ENCODE measurements around the gene RBMS1. TPM values are rescaled to one million over a fixed set of nuclear protein-coding genes. Genes with fewer than 3 reads are reported as not detected.

RBMS1 gene
- total and polyA plus RNA-seq, 2 experiments from 2014 or later = 55.5 to 94.8 TPM

DNA sequence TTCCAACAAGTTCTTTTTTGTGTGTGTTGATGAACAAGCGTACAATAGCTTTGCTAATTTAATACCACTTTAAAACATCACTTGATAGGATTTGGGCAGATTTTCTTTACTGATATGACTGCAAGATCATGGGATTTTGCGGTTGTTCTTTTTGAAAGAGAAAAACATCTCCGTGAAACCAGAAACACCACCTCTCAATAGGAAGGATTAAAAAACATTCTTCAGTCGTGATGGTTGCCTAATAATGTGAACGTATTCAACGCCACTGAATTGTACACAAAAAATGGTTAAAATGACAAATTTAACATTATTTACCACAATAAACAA is 19.3 kb downstream of the RBMS1 start (continued):
- TF ChIP-seq ZNF462 (CRISPR knock-in tag; IDR thresholded peaks at IDR 0.05) = no peak
- TF ChIP-seq NANOG (IDR thresholded peaks at IDR 0.05; ENCODE audit: borderline replicate concordance) = no peak
- TF ChIP-seq ZNF114 (CRISPR knock-in tag; IDR thresholded peaks at IDR 0.05) = no peak
- no peak for TF ChIP-seq ZNF331 (CRISPR knock-in tag; IDR thresholded peaks at IDR 0.05; ENCODE audit: low read depth)
- TF ChIP-seq EZH2phosphoT487 (IDR thresholded peaks at IDR 0.05; ENCODE audit: unreplicated experiment) = no peak
- no peak for TF ChIP-seq POLR2AphosphoS5 (IDR thresholded peaks at IDR 0.05; ENCODE audit: low read depth)
- no peak for TF ChIP-seq CTCF (conservative IDR thresholded peaks at IDR 0.05; ENCODE audit: low read depth in 2 of 2)
- no peak for TF ChIP-seq JUNB (IDR thresholded peaks at IDR 0.05; ENCODE audit: unreplicated experiment)
- no peak for TF ChIP-seq CREB1 (CRISPR knock-in tag; IDR thresholded peaks at IDR 0.05; ENCODE audit: low read depth)

Data from GM23338 (cell line).